Erythroblast (primary cell): Measurements from ENCODE around the gene USP49.

Source experiments
- GATA1 ChIP-seq: IDR thresholded peaks from 2 replicates; pipeline ENCODE4 v1.6.1; 2011; ENCODE audit warnings: low read depth, mild to moderate bottlenecking, control low read depth, low read length, moderate library complexity
- POLR2A ChIP-seq: IDR thresholded peaks from 2 replicates; pipeline ENCODE4 v1.6.1; 2011; ENCODE audit warnings: mild to moderate bottlenecking, low read length

DNA sequence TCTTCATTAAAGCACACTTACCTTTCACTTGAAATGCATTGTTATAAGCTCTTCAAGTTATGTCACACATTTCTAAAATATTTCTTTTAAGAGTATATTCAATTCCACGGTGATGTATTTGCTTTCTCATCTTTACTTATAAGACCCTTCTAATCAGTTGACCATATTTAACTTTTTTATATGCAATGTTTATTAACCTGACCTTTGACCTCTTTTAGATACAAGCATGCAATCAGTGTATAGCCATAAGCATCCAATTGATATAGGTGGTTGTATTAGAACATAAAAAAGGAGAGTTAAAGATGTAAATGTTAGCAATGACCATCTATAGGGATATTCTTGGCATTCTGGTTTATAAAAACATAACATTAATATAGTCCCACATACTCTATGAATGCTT is 9.2 kb downstream of the USP49 start:
- no peak for TF ChIP-seq POLR2A
- TF ChIP-seq GATA1, result no peak
